Measurements from ENCODE around the gene METTL2A.
"Not testable (repeated sequence)": the region's sequence is repeated elsewhere in the genome, so short reads cannot be mapped to it uniquely, and the experiment has no call there.

METTL2A gene

GRCh38 chr17:62423647-62424461 lies at the start of gene METTL2A:
Gene METTL2A (plus strand): TSS chr17:62423897. CDS start chr17:62423903, 6 bp downstream.
- peak; percentile 38 for TF ChIP-seq CTCF (IDR thresholded peaks at IDR 0.05; ENCODE audit: control extremely low read depth, extremely low read depth, low read depth, missing control alignments)
- POLR2A ChIA-PET, CTCF ChIA-PET: not testable (repeated sequence)
- peak; percentile 80 for DNase-seq (ENCODE audit: extremely low spot score)

GRCh38 chr17:62380253-62380652 lies 43.4 kb upstream of the METTL2A start, which contains the start of gene EFCAB3:
Gene EFCAB3 (plus strand): TSS chr17:62380553. CDS start chr17:62382980, 2,427 bp downstream.
- ChIA-PET POLR2A (no interaction called here), CTCF (interaction anchor here (1.0 kb wide), 1 partner anchor 8 kb away, joined by 3 read pairs; no protein-coding TSS in a partner anchor)
- no peak for DNase-seq (ENCODE audit: extremely low spot score)
- no peak for TF ChIP-seq CTCF (IDR thresholded peaks at IDR 0.05; ENCODE audit: control extremely low read depth, extremely low read depth, low read depth, missing control alignments)

GRCh38 chr17:62381561-62381960 lies 42.1 kb upstream of the METTL2A start:
- no peak for DNase-seq (ENCODE audit: extremely low spot score)
- no peak for TF ChIP-seq CTCF (IDR thresholded peaks at IDR 0.05; ENCODE audit: control extremely low read depth, extremely low read depth, low read depth, missing control alignments)
- CTCF ChIA-PET, result no interaction called here
- POLR2A ChIA-PET, result no interaction called here

- no peak for TF ChIP-seq CTCF (IDR thresholded peaks at IDR 0.05; ENCODE audit: control extremely low read depth, extremely low read depth, low read depth, missing control alignments)
- ChIA-PET CTCF (interaction anchor here (1.6 kb wide), 1 partner anchor 9 kb away, joined by 3 read pairs; no protein-coding TSS in a partner anchor), POLR2A (no interaction called here)
- DNase-seq (ENCODE audit: extremely low spot score), result no peak
These were observed 34.8 kb upstream of the METTL2A start for GRCh38 chr17:62388856-62389255.

GRCh38 chr17:62392908-62393307 lies 30.8 kb upstream of the METTL2A start:
- TF ChIP-seq CTCF (IDR thresholded peaks at IDR 0.05; ENCODE audit: control extremely low read depth, extremely low read depth, low read depth, missing control alignments), result no peak
- CTCF ChIA-PET, result no interaction called here
- POLR2A ChIA-PET, result no interaction called here
- DNase-seq (ENCODE audit: extremely low spot score), result no peak

GRCh38 chr17:62398891-62399290 lies 24.8 kb upstream of the METTL2A start:
- POLR2A ChIA-PET, result no interaction called here
- TF ChIP-seq CTCF (IDR thresholded peaks at IDR 0.05; ENCODE audit: control extremely low read depth, extremely low read depth, low read depth, missing control alignments), result no peak
- DNase-seq (ENCODE audit: extremely low spot score), result no peak
- CTCF ChIA-PET, result no interaction called here

Data from GM10248 (cell line).